DND-41 (cell line): ENCODE results near the gene TMEM150C.

Experiments
- ATAC-seq: fragments of 200-7000 bp; cut with Tn5 transposase; 3 replicates; pipeline ENCODE4 v1.9.1; 2021; ENCODE audit warnings: low read depth; ENCODE audit not compliant: insufficient read depth
- DNase-seq: peaks from one replicate; pipeline ENCODE4 v3.0.0-alpha.2; 2020
- H2AFZ ChIP-seq: 2 replicates; pipeline ENCODE4 v1.6.0; 2012; ENCODE audit warnings: low read depth, low read length
- H3K27ac ChIP-seq: 2 replicates; pipeline ENCODE4 v1.5.1; 2012; ENCODE audit warnings: low read length, inconsistent platforms
- H3K27me3 ChIP-seq: fragments of 200-600 bp; sonication (generic); 2 replicates; pipeline ENCODE4 v1.6.0; 2012; ENCODE audit warnings: low read length, mild to moderate bottlenecking, inconsistent platforms; ENCODE audit not compliant: insufficient read depth, poor library complexity
- H3K36me3 ChIP-seq: 2 replicates; pipeline ENCODE4 v1.5.1; 2012; ENCODE audit warnings: low read length, inconsistent platforms; ENCODE audit not compliant: insufficient read depth
- H3K4me1 ChIP-seq: 2 replicates; pipeline ENCODE4 v1.5.1; 2012; ENCODE audit warnings: mild to moderate bottlenecking, low read length; ENCODE audit not compliant: insufficient read depth
- H3K4me2 ChIP-seq: 2 replicates; pipeline ENCODE4 v1.6.0; 2012; ENCODE audit warnings: mild to moderate bottlenecking, moderate library complexity, low read length, inconsistent platforms; ENCODE audit not compliant: insufficient read depth
- H3K4me3 ChIP-seq, 2 experiments: fragments of 200-600 bp in 1 of 2; shearing (Covaris generic) in 1 of 2; 2 replicates each; pipeline ENCODE4 v1.5.1; 2012 to 2016; ENCODE audit warnings: inconsistent platforms in 2 of 2, low read length in 2 of 2, mild to moderate bottlenecking in 2 of 2, low read depth in 1 of 2, moderate library complexity in 1 of 2
- H3K79me2 ChIP-seq: 2 replicates; pipeline ENCODE4 v1.6.0; 2012; ENCODE audit warnings: low read length, inconsistent platforms; ENCODE audit not compliant: insufficient read depth
- H3K9ac ChIP-seq: 2 replicates; pipeline ENCODE4 v1.6.0; 2012; ENCODE audit warnings: low read depth, mild to moderate bottlenecking, inconsistent platforms, low read length, moderate library complexity
- H3K9me3 ChIP-seq: 2 replicates; pipeline ENCODE4 v1.5.1; 2012; ENCODE audit warnings: low read length, moderate library complexity, mild to moderate bottlenecking, inconsistent platforms; ENCODE audit not compliant: insufficient read depth, severe bottlenecking
- H4K20me1 ChIP-seq: 2 replicates; pipeline ENCODE4 v1.6.0; 2012; ENCODE audit warnings: low read length; ENCODE audit not compliant: insufficient read depth
- EZH2 ChIP-seq: IDR thresholded peaks from 3 replicates; pipeline ENCODE4 v1.6.1; 2012; ENCODE audit warnings: borderline replicate concordance, low read depth, mild to moderate bottlenecking, moderate library complexity, low read length, inconsistent platforms; ENCODE audit not compliant: severe bottlenecking
- TF ChIP-seq, protein P1 (sequence below): IDR thresholded peaks from 2 replicates; pipeline ENCODE4 v1.5.1; 2012; ENCODE audit warnings: borderline replicate concordance, low read length, moderate library complexity, mild to moderate bottlenecking; ENCODE audit not compliant: poor library complexity, severe bottlenecking; ENCODE audit errors: extremely low read depth

TMEM150C gene

DNA sequence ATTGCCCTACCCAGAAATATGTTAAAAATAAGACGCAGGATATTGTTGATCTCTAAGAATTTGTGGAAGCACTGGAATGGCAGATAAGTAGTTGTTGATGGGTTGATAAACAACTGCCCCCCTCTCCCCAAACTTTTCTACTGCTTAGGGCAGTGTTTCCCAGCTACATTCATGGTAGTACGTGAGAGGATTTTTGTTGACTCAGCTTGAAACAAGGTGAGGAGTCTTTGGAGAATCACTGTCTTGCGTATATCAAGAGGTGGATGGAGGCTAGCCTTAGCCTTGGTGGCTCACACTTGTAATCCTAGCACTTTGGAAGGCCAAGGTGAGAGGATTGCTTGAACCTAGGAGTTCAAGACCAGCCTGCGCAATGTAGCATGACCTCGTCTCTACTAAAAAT, 125.7 kb downstream of the TMEM150C start:
- ATAC-seq (no peak), DNase-seq (no peak)
- Histone ChIP-seq H3K9me3 (no peaks in the 10 kb centered on the region), H3K4me2 (no peak overlapping the region), H3K4me3 (no peak overlapping the region), H3K27me3 (no peaks in the 10 kb centered on the region), H2AFZ (no peak overlapping the region), H3K79me2 (peaks cover 100% of the 10 kb centered on the region), H3K36me3 (peaks cover 55% of the 10 kb centered on the region), H4K20me1 (peaks cover 84% of the 10 kb centered on the region), H3K27ac (no peak overlapping the region), H3K4me1 (peaks cover 30% of the 10 kb centered on the region), H3K9ac (no peak overlapping the region)
- TF ChIP-seq, protein P1, sequence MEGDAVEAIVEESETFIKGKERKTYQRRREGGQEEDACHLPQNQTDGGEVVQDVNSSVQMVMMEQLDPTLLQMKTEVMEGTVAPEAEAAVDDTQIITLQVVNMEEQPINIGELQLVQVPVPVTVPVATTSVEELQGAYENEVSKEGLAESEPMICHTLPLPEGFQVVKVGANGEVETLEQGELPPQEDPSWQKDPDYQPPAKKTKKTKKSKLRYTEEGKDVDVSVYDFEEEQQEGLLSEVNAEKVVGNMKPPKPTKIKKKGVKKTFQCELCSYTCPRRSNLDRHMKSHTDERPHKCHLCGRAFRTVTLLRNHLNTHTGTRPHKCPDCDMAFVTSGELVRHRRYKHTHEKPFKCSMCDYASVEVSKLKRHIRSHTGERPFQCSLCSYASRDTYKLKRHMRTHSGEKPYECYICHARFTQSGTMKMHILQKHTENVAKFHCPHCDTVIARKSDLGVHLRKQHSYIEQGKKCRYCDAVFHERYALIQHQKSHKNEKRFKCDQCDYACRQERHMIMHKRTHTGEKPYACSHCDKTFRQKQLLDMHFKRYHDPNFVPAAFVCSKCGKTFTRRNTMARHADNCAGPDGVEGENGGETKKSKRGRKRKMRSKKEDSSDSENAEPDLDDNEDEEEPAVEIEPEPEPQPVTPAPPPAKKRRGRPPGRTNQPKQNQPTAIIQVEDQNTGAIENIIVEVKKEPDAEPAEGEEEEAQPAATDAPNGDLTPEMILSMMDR = no peak
- TF ChIP-seq EZH2 = no peak

DNA sequence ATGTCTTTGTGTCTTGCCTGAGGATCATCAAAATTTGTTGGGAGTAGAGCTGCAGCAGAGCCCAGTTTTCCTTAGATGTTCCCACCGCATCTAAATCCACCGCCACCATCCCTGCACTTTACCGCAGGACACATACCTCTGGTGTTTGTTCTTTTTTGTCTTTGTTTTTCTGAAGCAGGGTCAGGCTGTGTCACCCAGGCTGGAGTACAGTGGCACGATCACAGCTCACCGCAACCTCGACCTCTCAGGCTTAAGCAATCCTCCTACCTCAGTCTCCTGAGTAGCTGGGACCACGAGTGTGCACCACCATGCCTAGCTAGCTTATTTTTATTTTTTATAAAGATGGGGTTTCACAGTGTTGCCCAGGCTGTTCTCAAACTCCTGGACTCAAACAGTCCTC, 126.8 kb downstream of the TMEM150C start:
- no peak overlapping the region for H3K27ac ChIP-seq
- peaks cover 32% of the 10 kb centered on the region for H3K4me1 ChIP-seq
- no peaks in the 10 kb centered on the region for H3K9me3 ChIP-seq
- H4K20me1 ChIP-seq = peaks cover 77% of the 10 kb centered on the region
- no peak overlapping the region for H2AFZ ChIP-seq
- no peak overlapping the region for H3K4me3 ChIP-seq
- H3K79me2 ChIP-seq = peaks cover 98% of the 10 kb centered on the region
- ATAC-seq (no peak), DNase-seq (no peak)
- TF ChIP-seq, protein P1 = no peak
- no peak for TF ChIP-seq EZH2
- H3K4me2 ChIP-seq = peak overlapping the region; percentile 3; the same call in 1 of the 2 replicates
- no peak overlapping the region for H3K9ac ChIP-seq
- H3K27me3 ChIP-seq = no peaks in the 10 kb centered on the region
- H3K36me3 ChIP-seq = peaks cover 50% of the 10 kb centered on the region

DNA sequence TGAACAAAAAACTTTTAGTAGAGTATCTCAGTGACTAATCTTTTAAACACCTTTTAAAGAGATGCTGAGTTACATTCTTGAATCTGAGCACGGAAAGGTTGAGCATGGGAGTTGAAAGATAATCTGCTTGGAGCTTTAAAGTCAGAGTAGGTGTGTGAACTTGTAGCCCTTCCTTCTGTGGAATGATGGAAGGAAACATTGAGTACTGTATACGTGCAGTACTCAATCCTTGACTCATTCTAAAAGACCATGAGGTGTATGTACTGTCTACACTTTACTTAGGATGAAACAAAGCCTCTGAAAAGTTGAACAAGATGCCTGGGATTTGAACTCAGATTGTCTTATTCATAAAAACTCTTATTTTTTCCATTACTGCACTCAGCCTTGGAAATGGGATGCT, 128.0 kb downstream of the TMEM150C start:
- H2AFZ ChIP-seq = no peak overlapping the region
- H3K36me3 ChIP-seq = peaks cover 52% of the 10 kb centered on the region
- ATAC-seq (no peak), DNase-seq (no peak)
- no peak overlapping the region for H3K9ac ChIP-seq
- peaks cover 96% of the 10 kb centered on the region for H3K79me2 ChIP-seq
- no peaks in the 10 kb centered on the region for H3K27me3 ChIP-seq
- peaks cover 32% of the 10 kb centered on the region for H3K4me1 ChIP-seq
- H3K4me3 ChIP-seq = no peak overlapping the region
- peaks cover 70% of the 10 kb centered on the region for H4K20me1 ChIP-seq
- TF ChIP-seq, protein P1 = no peak
- no peak for TF ChIP-seq EZH2
- no peak overlapping the region for H3K27ac ChIP-seq
- H3K9me3 ChIP-seq = no peaks in the 10 kb centered on the region
- H3K4me2 ChIP-seq = peak overlapping the region; percentile 87; the same call in 1 of the 2 replicates
